DMS79 (cell line): Measurements from ENCODE around the gene SIK2.
A peak's percentile ranks its signal among the peaks of the same experiment; 100 is the strongest.

Source experiments
- DNase-seq: peaks from one replicate; lab custom pipeline; 2025; lab: John Stamatoyannopoulos, UW

The SIK2 gene

DNA sequence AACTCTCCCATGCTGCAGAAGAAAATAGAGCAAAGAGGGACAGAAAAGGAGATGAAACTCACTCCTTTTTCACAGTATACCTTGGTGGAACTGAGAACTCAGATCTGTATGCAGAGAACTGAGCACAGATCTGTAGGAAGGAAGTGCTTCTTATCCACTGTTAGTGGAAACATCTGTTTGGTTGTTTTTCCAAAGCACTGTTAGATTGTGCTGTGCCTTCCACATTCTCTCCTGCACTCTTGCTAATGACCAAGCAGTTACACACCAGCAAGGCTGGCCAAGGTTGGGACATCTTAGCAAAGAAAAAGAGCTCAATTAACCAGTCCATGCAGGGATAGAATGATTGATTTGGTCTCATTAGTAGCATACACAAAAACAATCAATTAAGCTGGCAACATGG, 20.1 kb upstream of the SIK2 start:
- DNase-seq: no peak

DNA sequence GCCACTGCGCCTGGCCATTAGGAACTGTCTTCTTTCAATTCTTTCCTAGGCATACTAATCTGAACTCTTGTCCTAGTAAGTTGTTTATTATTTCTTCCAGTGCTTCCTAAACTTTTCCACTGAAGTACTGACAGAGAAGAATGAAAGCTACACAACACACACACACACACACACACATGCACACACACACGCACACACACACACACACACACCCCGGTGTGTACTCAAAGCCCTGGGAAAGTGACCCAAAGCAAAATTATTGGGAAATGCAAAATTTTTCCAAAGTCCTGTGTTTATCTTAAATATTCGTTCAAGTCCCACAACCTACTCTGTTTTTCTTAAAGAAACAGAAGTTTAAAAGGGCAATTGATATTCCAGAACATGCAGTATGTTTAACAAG, 19.4 kb upstream of the SIK2 start:
- no peak for DNase-seq

DNA sequence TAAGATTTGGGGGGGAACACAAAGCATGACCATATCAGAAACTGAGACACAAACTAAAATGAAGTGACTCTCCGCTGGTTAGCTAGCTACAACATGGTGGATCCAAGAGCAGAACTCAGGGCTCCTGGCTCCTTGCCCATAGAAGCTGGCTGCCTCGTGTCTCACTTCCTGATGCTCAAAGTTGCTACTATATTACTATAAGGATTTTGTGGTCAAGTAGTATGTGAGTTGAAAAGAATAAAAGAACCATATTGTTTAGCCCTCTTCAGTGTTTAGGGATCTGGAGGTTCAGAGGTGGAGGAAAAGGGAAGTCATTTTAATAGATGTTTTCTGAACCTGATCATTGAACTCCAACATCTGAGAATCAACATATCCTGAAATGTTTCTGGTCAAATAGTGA, 16.9 kb upstream of the SIK2 start:
- no peak for DNase-seq

DNA sequence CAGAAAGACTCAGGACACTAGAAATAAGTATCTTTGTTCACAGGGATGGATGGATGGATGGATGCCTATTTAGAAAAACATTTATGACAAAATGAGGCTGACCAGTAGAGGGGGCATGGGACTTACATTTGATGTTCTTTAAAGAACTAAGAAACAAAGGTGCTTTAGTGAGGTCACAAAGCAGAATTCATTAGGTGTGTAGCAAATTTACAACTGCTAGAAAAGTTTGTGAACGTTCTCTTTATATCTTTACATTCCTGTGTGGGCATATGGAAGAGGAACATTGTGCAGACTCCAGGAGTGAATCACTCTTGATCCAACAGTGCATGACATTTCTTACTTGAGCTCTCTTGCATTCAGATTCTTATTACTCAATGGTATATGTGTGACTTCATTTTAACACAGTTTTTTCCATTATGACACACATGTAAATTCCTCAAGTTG, 15.8 kb upstream of the SIK2 start:
- DNase-seq: no peak

DNA sequence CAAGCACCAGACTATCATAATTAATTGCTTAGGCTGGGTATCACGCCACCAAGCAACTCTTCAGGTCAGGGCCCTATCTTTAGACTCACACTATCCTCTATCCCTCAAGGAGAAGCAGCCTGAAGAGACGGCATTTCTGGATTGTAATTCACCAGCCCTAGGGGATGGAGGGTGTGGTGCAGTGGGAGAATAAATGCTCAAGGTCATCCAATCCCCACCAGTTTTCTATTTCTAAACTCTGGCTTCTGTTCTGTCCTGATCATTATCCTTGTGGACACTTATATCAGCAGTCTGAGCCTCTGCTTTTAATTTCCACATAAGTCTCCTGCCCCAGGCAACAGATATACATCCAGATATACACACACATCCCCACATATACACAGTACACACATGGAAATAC, 13.1 kb upstream of the SIK2 start:
- no peak for DNase-seq

DNA sequence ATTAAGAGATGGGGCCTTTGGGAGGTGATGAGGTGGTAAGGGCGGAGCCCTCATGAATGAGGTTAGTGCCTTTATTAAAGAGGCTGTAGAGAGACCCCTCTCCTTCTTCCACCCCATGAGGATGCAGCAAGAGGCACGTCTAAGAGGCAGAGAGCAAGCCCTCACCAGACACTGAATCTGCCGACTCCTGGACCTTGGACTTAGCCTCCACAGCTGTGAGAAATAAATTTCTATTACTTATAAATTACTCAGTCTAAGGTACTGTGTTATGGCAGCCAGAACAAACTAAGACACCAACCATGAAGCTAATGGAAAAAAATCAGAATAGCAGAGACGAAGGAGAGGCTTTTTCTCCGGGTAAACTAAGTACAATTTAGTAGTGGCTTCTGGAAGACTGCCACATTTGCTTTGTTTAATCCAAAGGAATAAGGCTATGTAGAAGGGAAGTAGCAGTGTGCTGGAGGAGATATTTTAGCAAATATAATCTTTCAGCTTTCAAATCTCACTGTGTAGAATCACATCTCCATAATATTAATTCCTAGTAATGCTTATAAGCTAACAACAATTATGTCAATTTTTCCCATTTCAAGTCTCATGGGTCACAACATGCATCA, 12.3 kb upstream of the SIK2 start:
- no peak for DNase-seq

DNA sequence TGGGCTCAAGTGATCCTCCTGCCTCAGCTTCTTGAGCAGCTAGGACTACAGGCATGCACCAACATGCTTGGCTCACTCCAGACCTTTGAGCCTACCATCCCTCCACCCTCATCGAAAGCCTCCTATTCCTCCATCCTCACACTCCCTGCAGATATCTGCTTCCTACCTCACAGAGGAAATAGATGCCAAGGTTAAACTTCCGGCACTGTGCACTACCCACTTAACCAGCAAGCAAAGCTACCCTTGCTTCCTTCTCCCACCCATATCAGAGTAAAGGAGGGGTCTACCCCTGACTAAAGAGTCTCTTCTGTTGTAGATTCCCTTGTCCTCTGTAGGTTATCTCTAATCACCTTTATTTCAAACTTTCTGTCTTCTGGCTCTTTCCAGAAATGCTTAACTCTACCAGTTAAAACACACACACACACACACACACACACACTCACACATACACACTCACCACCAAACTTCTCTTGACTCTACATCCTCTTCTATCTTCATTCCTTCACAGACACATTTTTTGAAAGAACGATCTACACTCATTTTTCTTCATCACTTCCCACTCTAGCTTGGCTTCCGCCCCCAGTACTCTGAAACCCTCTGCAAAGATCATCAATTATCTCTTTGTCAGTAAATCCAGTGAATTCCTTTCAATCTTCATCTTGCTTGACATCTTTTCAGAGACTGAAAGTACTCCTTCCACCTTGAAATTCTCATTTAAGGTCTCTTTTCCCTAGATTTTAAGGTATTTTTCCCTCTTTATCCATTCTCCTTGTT, 10.9 kb upstream of the SIK2 start:
- DNase-seq: no peak

DNA sequence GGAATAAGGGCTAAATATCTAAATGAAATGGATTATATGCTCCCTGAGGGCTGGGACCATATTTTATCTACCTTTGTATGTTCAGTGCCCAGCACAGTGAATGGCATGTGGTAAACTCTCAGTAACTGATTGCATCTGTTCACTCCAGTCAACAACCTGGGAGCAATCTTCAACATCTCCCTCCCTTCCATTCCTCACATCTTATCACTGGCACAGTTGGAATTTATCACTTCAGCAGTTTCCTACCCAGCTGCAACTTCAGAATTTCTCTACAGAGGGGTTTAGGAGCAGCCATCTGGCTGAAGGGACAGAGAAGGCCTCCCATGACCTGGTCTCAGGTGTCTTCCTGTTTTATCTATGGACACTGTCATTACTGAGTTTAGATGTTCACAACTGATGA, 9.8 kb upstream of the SIK2 start:
- DNase-seq: no peak

DNA sequence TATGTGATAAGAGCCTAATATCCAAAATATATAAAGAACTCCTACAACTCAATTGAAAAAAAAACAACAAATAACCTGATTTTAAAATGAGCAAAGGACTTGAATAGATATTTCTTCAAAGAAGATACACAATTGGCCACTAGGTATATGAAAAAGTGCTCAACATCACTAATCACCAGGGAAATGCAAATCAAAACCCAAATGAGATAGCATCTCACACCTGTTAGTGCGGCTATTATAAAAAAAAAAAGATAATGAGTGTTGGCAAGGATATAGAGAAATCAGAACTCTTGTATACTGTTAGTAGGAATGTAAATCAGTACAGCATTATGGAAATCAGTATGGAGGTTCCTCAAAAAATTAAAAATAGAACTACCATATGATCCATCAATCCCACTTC, 5.9 kb upstream of the SIK2 start:
- DNase-seq: no peak

DNA sequence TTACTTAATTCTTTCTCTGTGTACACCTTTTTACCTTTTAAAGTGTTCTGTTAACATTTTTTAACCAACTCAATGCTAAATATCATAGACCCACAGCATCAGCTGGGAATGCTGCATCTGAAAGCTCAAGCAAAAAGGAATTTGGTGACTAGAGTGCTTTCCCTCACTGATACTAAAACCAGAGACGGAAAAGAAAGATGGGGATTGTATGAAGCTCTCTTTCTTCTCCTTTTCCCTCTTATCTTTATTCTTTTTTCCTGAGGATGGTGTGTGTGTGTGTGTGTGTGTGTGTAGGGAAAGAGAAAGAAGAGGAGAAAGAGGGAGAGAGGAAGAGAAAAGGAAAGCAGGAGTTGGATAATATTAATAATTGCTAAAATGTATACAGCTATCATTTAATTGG, 4.1 kb upstream of the SIK2 start:
- no peak for DNase-seq

DNA sequence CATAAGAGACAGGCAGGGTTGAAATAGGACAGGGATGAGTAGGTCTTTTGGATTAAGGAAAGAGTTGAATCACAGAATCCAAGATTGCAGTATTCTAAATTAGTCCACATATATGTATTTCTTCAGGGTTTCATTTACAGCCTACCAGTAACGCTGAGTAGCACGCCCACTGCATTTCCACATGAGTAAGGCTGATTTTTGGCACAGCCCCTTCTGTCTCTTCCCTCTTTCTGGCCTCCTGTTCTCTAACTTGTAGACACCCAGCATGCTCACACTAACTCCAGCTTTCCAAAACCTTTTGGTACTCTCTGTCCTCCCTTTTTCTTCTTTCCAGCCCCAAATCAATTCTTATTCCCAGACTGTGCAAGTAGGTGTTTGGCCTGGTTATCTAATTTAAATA, 3.7 kb upstream of the SIK2 start:
- no peak for DNase-seq

DNA sequence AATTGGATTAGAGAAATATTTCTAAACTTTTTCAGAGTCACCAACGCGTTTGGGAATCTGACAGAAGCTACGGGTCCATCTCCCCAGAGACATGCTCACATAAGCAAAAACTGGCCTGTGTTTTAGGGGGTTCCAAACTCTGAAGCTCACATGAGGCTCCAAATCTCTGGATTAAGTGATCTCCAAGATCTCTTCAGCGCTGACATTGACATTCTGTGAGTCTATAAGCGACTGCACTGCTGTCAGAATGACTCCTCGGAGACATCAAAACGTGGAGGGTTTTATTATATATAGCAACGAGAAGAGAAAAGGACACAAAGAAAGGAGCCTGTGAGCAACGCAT, 642 bp upstream of the SIK2 start:
- no peak for DNase-seq

DNA sequence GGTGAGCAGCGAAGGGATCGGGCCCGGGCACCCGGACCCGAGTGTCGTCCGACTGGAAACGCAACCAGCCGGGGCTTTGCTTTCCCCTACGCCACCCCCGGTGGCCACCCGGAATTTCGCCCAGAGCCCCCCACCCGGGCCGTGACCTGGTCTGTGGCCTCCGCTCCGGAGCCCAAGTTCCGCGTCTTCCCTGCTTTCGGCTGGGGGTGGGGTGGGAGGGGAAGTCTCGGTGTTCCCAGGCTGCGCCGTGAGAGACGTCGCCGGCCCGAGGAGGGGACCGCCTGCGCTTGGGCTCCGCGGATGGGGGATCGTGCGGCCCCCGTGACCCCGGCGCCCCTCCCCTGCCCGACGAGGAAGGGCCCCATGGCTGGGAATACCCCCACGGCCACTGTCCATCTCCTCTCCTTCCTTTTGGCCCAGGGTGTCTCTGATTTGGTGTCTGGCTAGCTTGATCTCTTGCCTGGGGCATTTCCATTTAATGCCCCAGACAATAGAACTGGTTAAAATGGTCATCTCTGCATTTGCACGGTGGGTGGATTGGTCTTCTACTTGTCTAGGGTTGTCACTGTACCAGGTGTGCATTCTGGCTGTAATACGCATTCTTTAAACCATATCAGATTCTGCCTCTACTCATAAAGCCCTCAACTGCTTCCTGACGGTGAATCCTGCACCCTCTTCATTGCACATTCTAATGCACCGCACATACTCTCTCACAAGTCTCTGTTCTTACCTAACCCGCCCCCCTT, 789 bp downstream of the SIK2 start:
- DNase-seq: peak; percentile 30

DNA sequence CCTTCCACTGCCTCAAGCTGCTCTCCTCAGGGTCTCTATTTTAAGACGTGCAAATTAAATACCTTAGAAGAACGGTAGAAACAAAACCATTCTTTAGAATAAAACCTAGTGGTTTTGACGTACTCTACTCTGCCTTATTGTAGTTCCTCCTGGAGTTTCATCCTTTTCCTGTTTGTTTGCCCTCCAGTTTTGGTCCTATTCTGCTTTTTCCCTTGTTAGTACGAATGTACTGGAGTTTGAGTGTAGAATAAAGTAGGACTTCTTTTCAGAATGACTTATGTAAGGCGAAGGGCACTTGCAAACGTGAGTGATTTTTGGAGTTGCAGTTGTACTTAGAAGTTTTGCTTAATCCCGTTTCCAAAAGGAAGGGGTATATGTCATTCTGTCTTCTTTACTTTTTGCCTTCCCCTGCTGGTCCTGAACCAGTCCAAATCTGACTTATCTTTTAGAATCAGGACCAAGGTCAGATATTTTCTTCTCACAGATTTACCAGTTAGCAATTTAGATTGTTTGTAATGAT, 1.4 kb downstream of the SIK2 start:
- no peak for DNase-seq

DNA sequence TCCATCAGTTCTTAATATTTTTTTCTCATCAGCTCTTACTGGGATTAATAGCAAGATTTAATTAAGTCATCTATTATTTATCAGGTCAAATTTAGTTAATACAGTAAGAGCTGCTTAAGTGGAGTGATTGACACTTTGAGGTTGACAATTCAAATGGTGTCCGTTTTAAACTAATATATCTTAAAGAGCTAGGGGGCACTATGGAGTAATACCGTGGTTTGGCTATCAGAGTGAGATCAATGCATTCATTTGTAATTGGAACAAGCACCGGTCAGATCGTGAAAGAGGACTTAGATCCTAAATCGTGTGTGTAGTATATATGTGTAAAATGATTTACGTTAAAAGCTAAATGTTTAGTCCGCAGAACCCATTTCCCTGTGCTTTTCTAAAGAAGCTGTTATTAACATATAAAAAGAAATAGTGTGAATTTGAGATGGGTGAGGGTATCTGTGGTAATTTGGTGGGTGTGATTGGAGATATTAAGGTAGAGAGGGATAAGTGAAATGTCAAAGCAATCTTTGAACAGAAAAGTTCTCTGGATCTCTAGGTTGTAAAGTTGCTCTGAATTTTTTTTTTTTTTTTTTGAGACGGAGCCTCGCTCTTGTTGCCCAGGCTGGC, 2.3 kb downstream of the SIK2 start:
- no peak for DNase-seq

DNA sequence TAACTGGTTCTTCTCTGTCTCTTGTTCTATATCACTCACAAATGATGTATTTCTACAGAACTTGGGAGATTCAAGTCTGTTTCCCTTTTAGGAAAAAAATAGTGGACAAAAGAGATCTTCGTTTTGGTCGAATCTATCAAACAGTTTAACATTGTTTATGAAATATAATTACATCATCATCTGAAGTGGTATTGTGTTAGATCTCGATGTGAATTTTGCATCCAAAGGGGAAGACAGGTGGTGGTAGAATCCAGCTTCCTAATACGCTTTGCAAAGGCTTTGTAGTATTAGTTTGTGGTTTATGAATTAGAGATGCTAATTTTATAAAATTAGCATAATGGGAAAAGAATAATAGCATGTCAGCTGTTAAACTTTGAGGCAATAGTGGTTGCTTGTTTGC, 3.4 kb downstream of the SIK2 start:
- DNase-seq: no peak

DNA sequence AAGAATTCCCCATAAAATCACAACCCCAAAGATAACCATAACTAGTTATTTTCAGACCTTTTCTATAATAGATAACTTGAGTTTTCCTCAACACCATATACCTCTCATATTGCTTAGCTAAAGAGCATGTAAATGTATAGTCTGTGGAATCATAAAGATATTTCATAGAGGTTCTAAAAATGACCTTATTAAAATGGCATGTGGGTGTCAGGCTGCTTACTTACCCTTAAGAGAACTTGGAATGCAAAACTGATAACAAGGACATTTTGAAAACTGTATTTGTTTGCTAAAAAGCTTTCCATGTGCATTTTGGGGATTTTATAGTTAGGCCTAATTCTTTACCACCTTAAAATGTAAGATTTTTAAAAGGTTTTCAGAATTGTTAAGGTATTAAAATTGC, 4.7 kb downstream of the SIK2 start:
- no peak for DNase-seq

DNA sequence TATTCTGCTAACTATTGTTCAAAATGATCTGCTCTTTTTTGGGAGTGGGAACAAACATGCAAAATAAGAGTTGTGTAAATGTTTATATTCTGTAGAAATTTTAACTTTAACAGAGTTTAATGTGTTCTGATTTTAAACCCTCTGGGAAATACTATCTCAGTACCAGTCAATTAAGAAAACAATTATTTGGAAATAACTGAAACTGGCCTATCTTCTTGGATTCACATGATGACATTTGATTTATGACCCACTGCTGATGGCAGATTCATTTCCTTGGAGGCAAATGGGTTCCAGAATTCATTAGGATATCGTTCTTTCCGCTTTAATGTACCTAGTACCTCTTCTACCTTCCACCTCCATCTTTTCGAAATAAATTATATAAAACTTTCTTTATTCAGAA, 5.5 kb downstream of the SIK2 start:
- no peak for DNase-seq

DNA sequence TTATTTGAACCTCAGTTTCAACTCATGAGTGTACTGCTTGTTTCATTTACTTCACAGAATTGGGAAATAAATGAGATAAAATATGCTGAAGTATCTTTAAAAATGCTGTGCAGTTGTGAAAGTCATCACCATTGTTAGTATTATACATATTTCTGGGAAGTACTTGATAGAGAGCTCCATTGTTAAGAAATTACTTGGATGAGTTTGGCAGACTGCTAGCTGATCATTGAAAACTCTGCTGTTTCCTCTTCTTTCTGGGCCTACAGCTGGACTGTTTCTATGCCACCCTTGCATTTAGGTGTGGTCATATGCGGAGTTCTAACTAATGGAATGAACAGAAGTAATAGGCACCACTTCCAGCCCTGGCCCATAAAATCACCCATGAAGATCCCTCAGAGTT, 10.0 kb downstream of the SIK2 start:
- no peak for DNase-seq

DNA sequence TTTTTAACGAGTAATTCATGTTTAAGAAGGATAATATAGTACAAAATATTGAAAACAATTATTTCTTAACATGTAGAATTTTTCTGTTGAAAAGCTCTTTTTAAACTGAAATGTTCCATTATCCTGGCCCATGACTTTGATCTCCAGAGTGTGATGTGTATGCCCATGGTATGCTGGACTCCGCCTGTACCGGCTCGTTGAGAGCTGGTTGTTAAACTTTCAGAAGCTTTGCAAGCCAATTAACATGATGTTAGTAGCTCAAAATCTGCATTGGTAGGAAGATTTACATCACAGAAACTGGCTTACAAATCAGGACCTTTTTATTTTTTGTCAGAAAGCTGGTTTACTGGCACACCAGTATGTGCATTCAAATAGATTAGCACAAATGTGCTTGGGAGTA, 15.0 kb downstream of the SIK2 start:
- no peak for DNase-seq

DNA sequence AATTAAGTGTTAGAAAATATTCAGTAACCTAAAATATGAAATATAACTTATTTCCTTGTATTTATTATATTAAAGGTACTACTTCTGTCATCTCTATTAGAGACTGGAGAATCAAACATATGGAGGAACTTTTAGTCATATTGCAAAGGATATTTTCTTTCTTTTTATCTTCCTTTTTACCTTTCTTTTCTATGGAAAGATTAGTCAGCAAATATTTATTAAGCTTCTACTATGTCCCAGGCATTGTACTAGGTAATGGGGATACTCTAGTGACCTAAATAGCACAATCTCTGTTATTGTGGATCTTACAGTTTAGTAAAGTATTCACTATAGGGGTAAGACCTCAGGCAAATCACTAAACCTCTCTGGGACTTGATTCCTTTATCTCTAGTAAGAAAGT, 18.3 kb downstream of the SIK2 start:
- no peak for DNase-seq

DNA sequence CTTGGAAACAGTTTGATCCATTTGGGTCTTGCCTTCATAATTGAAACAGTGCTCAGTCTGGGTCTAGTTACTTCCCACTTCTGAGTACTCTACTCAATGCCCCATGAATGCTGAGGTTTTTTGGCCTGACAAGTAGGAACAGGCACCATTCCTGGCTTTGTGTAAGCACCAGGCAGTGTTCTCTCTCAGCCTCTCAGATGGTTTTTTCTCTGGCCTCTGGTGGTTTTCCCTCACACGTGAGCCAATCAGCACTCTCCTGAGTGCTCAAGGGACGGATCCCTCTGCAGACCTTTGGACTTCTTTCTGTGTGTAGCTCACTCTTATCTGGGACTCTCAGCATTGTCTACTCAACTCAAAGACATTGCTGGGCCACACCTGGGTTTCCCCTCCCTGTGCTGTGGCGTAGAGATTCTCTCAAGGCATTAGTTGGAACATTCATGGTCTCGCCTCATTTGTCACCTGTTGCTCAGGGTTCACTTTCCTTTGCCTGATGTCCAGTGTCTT, 21.3 kb downstream of the SIK2 start:
- no peak for DNase-seq

DNA sequence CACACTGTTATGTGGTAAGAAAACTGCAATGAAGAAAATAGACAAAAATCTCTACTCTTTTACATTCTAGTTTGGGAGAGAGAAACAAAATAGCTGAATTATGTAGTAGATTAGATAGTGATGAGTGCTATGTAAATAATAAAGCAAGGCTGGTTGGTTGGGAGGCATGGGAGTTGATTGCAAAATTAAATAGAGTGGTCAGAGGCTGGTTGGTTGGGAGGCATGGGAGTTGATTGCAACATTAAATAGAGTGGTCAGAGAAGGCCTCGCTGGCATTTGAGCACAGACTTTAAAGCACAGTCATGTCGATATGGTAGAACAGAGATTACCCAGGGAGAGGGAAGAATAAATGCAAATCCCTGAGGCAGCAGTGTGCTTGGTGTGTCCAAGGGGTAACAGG, 22.4 kb downstream of the SIK2 start:
- DNase-seq: no peak
